ENCODE results near the gene DAG1.
"Not testable (repeated sequence)": the region's sequence is repeated elsewhere in the genome, so short reads cannot be mapped to it uniquely, and the experiment has no call there.

The DAG1 gene

DNA sequence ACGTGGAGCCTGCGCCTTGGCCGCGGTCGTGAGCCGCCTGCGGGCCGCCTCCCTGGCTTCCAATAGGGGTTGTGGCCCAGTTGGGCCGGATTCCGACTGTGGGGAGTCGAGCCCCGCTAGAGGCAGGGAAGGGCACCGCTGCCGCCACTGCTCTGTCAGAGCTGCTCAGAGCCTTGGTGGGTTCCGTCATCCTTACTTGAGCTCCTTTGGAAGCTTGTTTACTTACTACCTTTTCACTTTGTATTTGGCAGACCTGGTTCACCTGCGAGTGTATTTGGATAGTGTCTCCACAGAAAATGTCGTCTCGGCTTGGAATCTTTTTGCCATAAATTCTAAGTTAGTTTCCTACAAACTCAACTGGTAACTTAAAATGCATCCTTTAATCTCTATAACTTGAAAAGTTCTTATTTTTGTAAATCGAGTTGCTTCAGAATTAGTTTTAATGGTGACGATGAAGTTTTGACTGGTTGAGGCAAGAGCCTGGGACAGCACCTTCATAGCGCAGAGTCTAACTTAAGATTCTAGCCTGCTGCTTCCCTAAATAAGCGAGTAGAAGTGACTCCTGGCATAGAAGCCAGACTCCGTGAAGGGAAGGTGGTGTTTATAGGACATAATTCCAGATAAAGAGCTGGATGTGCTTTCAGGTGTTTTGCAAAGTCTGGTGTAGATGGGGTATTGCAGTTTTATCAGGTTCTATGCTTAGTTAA lies 800 bp downstream of the DAG1 start:
- no peak for DNase-seq

DNA sequence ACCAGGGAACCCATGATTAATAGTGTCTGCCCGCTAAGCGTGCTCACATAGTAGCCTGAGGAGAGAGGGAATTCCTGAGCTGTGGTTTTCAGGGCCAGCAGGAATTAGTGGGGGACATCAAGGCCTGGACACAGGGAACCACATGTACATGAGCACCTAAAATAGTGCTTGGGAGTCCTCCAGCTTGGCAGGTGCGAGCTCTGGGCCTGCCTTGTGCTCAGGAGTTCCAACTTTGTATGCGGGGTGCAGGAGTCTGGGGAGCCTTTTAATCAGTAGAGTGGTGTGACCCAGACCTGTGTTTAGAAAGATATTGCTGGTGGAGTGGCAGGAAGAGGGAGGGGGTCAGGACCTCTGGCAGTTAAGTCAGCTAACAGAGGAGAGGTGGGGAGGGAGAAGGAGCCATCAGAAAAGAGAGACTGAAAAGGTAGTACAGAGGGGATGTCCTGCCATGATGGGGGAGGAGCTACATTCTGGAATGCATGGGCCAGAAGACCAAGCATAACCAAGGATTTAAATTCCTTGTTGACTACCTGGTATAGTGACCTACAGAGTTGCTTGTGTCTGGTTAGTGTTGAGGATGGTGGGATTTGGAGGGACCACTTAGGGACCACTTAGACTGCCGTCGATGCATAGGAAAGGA lies 1.9 kb downstream of the DAG1 start:
- no peak for DNase-seq

GRCh38 chr3:49476563-49476962 lies 6.5 kb downstream of the DAG1 start:
- no peak for DNase-seq

- no peak for DNase-seq
These were observed 12.7 kb downstream of the DAG1 start for GRCh38 chr3:49482766-49483165.

GRCh38 chr3:49484471-49484870 lies 14.4 kb downstream of the DAG1 start:
- DNase-seq, result no peak

GRCh38 chr3:49489247-49489646 lies 19.2 kb downstream of the DAG1 start:
- no peak for DNase-seq

- DNase-seq, result no peak
These were observed 22.9 kb downstream of the DAG1 start for GRCh38 chr3:49492969-49493368.

DNA sequence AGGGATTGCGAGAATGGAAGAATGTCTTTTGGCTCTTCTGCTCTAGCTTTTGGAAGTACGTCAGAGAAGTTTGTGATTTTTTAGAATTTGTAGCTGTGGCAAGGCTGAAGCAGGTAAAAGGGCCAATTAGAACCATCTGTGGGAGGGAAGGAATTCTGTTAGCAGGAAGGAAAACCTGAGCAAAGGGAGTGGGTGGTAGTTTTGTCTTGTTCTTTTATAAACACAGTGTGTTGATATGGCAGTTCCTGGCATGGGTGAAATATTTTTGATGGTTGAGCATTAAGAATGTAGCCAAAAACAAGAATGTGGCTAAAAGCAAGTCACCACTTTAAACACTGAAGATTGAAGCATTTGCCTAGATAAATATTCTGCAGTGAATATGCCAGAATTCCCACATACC lies 23.8 kb downstream of the DAG1 start:
- DNase-seq, result no peak

- DNase-seq, result no peak
These were observed 25.0 kb downstream of the DAG1 start for GRCh38 chr3:49495023-49495422.

DNA sequence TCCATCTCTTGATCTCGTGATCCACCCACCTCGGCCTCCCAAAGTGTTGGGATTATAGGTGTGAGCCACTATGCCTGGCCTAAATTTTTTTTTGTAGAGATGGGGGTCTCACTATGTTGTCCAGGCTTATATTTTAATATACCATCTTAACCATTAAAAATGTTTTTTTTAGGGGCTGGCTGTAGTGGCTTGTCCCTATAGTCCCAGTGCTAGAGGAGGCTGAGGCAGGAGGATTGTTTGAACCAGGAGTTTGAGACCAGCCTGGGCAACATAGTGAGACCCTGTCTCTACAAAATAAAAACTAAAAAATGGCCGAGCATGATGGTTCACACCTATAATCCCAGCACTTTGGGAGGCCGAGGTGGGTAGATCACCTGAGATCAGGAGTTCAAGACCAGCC lies 26.8 kb downstream of the DAG1 start:
- not testable (repeated sequence) for DNase-seq

GRCh38 chr3:49497606-49498005 lies 27.5 kb downstream of the DAG1 start:
- no peak for DNase-seq

DNA sequence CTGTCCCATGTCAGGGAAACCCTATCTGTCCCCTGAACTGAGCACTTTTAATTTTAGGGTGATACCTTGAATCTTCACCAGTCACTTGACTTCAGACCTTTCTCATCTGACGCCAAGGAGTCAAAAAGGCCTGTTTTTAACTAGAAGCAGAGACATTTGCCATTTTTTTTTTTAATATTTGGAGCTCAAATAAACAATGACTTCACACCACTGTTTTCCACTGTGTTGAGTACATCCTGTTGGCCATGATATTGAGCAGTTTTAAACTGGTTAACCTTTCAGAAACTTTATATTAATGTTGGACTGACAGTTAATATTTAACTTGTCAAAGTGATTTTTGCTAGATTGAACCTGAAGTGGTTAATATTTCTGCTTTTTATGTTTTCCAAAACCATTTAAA lies 28.2 kb downstream of the DAG1 start:
- DNase-seq, result no peak

DNA sequence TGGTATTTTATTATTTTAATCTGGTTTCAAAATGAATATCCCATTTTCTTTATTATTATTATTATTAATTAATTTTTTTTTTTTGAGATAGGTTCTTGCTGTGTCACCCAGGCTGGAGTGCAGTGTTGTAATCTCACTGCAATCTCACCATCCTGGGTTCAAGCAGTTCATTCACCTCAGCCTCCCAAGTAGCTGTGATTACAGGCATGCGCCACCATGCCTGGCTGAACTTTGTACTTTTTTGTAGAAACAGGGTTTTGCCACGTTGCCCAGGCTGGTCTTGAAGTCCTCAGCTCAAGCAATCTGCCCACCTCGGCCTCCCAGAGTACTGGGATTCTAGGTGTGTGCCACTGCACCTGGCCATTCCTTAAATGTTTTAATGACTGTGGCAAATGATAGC lies 28.6 kb downstream of the DAG1 start:
- no peak for DNase-seq

DNA sequence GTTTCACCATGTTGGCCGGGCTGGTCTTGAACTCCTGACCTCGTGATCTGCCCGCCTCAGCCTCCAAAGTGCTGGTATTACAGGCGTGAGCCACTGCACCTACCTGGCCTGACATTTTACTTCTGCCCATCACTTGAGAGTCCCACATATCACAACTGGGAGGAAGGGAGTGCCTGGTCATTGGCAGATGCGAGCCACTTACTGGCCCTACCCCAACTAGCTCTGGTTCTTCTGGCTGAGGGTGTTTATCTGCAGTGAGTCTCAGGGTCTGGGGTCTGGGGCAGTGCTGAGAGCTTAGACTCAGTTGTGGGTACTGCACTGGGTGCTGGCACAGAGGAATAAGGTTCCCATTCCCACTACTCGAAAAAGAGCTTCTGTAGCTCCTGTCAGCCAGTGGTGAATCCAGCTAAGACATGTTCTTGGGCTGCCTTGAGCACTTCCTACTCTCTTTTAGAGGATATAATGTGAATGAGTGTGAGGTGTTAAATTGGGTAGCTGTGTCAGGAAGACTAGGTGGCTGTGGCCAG lies 30.2 kb downstream of the DAG1 start:
- no peak for DNase-seq

GRCh38 chr3:49500732-49501609 lies 30.9 kb downstream of the DAG1 start:
- DNase-seq, result peak; percentile 95

DNA sequence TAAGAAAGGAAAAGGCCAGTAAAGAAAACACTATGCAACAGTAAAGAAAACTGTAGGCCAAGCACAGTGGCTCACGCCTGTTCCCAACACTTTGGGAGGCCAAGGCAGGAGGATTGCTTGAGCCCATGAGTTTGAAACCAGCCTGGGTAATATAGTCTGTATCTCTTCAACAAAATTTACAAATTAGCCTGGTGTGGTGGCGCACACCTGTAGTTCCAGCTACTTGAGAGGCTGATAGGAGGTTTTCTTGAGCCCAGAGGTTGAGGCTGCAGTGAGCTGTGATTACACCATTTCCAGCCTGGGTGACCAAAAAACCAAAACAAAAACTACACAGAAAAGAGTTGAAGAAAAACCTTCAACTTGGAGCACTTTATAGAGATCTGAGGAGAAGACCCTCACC lies 31.8 kb downstream of the DAG1 start:
- DNase-seq, result no peak

DNA sequence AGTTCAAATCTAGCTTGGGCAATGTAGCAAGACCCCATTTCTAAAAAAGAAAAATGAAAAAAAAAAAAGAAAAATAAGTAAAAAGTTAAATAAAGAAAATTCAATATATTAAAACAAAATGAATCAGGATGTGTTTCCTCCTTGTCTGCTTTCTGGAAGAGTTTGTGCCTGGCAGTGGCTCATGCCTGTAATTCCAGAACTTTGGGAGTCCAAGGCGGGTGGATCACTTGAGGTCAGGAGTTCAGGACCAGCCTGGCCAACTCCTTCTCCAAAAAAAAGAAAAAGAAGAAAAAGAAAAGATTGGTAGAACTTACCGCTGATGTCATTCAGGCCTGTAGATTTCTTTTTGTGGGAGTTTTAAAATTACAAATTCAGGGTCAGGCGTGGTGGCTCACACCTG lies 36.8 kb downstream of the DAG1 start:
- no peak for DNase-seq

- DNase-seq, result no peak
These were observed 39.0 kb downstream of the DAG1 start for GRCh38 chr3:49509028-49509561.

DNA sequence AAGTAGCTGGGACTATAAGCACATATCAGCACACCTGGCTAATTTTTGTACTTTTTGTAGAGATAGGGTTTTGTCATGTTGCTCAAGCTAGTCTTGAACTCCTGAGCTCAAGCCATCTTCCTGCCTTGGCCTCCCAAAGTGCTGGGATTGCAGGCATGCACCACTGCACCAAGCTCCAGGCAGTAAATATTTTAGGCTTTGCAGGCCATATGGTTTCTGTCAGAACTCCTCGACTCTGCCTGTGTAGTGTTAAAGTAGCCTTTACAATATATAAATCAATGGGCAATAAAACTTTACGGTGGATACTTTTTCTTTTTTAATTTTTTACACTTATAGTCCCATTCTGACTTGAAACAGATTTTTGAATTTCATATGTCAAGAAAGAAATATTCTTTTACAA lies 41.6 kb downstream of the DAG1 start:
- no peak for DNase-seq

GRCh38 chr3:49512781-49513355 lies 42.8 kb downstream of the DAG1 start:
- no peak for DNase-seq

DNA sequence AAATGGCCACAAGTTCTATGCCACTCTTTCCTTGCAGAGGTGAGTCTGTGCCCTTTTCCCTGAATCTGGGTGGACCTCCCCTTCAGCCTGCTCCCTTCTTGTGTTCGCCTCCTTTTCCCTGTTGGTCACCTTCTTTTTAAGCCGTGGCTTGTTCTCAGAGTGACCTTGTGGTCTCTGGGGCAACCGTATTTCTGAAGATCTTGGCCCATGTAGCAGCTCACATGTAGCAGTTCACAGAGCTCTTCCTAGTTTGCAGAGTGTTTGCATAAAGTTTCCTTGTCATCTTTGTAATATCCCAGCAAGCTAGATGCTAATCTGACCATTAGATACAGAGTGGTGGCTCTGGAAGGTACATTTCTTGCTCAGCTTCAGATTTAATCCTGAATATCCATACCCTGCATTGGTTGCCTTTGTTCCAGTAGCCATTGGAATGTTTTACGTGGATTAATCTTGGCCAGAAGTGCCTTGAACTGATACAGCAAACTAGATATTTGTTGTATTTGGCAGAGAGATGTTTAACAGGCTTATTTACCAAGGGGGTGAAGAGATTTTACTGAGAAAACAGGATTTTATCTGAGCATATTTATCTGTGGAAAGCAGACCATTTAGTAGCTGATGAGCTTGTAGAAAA lies 43.5 kb downstream of the DAG1 start:
- DNase-seq, result no peak

- no peak for DNase-seq
These were observed 47.9 kb downstream of the DAG1 start for GRCh38 chr3:49518016-49518415.

DNA sequence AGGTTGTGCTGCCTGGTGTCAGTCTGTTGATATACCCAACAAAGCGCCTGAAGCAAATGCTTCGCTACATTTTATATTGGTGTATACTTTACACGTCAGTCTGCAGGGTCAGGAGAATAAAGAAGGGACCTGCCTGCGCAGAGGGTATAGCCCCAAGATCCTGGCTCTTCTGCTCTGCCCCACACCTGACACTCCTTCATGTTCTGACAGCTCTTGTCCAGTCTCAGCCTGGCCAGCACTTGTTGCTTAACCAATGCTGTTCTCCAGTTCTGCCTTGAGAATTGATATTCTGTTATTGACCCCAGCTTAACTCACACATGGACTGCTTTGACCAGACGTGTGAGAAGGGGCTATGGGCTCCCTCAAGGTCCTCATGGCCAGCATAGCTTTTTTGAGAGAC lies 48.4 kb downstream of the DAG1 start:
- no peak for DNase-seq
